Stimulated activated CD8-positive, alpha-beta memory T cell treated with anti-CD3 and anti-CD28 coated beads, Interleukin-7, amount 100 ng/mL, for 1 hour (primary cell): Measurements from ENCODE around the gene C5orf63.
"Not testable (repeated sequence)": the region's sequence is repeated elsewhere in the genome, so short reads cannot be mapped to it uniquely, and the experiment has no call there.

Experiments used
- DNase-seq, 2 donors: peaks; one replicate each; pipeline ENCODE4 v3.0.0-alpha.2; 2020; ENCODE audit warnings: low read depth in 2 of 2

Gene C5orf63

GRCh38 chr5:127031147-127031862, 42.0 kb downstream of the C5orf63 start:
- DNase-seq: no peak

- peak; percentile 78 to 90 for DNase-seq
These were observed 42.8 kb downstream of the C5orf63 start, which contains the start of gene MARCHF3 for GRCh38 chr5:127030259-127031146. Gene MARCHF3, minus strand, starts transcription at chr5:127030558. Its CDS starts 112,387 bp downstream, at chr5:126918171.

GRCh38 chr5:127029581-127030258, 43.6 kb downstream of the C5orf63 start:
- DNase-seq: peak in 1 of 2 donors; percentile 8

- no peak for DNase-seq
These were observed 44.4 kb downstream of the C5orf63 start for GRCh38 chr5:127028822-127029457.

- DNase-seq: no peak
These were observed 45.8 kb downstream of the C5orf63 start for GRCh38 chr5:127027539-127027938.

GRCh38 chr5:127026166-127026565, 47.1 kb downstream of the C5orf63 start:
- no peak for DNase-seq

- DNase-seq: no peak
These were observed 47.8 kb downstream of the C5orf63 start for GRCh38 chr5:127025467-127025866.

- no peak for DNase-seq
These were observed 48.5 kb downstream of the C5orf63 start for GRCh38 chr5:127024821-127025220.

- not testable (repeated sequence) for DNase-seq
These were observed 49.6 kb downstream of the C5orf63 start for GRCh38 chr5:127023552-127024191.

- no peak for DNase-seq
These were observed 50.5 kb downstream of the C5orf63 start for GRCh38 chr5:127022846-127023245.

- no peak for DNase-seq
These were observed 53.4 kb downstream of the C5orf63 start for GRCh38 chr5:127019928-127020327.

- not testable (repeated sequence) for DNase-seq
These were observed 56.6 kb downstream of the C5orf63 start for GRCh38 chr5:127016722-127017121.

- DNase-seq: no peak
These were observed 57.6 kb downstream of the C5orf63 start for GRCh38 chr5:127015716-127016115.

- DNase-seq: no peak
These were observed 58.7 kb downstream of the C5orf63 start for GRCh38 chr5:127014573-127014972.

- no peak for DNase-seq
These were observed 59.9 kb downstream of the C5orf63 start for GRCh38 chr5:127013407-127013806.

- no peak for DNase-seq
These were observed 60.4 kb downstream of the C5orf63 start for GRCh38 chr5:127012916-127013315.

GRCh38 chr5:127011961-127012644, 61.2 kb downstream of the C5orf63 start:
- DNase-seq: no peak

GRCh38 chr5:127011153-127011552, 62.1 kb downstream of the C5orf63 start:
- no peak for DNase-seq

- DNase-seq: no peak
These were observed 62.9 kb downstream of the C5orf63 start for GRCh38 chr5:127010362-127010761.

- no peak for DNase-seq
These were observed 63.5 kb downstream of the C5orf63 start for GRCh38 chr5:127009784-127010183.
